Brain microvascular endothelial cell (primary cell): Measurements from ENCODE around the gene HLA-DRB1.

Source experiments
- DNase-seq: peaks from one replicate; pipeline ENCODE4 v3.0.0-alpha.2; 2020
- H3K27ac ChIP-seq: fragments of 250-450 bp; sonication (Bioruptor Pico); 2 replicates; pipeline ENCODE4 v1.5.1; 2020; ENCODE audit warnings: mild to moderate bottlenecking, moderate library complexity
- H3K27me3 ChIP-seq: fragments of 250-450 bp; sonication (Bioruptor Pico); replicated peaks from 2 replicates; pipeline ENCODE4 v1.5.1; 2020; ENCODE audit warnings: mild to moderate bottlenecking
- H3K36me3 ChIP-seq: fragments of 250-450 bp; sonication (Bioruptor Pico); replicated peaks from 2 replicates; pipeline ENCODE4 v1.5.1; 2020; ENCODE audit warnings: mild to moderate bottlenecking
- H3K4me3 ChIP-seq: 2 replicates; pipeline ENCODE4 v1.5.1; 2011; ENCODE audit warnings: low read depth, mild to moderate bottlenecking, control low read depth, low read length, moderate library complexity
- in situ Hi-C: cut with HindIII; loops from 2 replicates; pipeline ENCODE4 v1.10.0; 2017; ENCODE audit warnings: low sequenced_read_pairs, low pct_ligation_motif_present
- TF ChIP-seq, protein P1 (sequence below): IDR thresholded peaks from 2 replicates; pipeline ENCODE4 v1.5.1; 2011; ENCODE audit warnings: low read depth, mild to moderate bottlenecking, moderate library complexity, low read length, control low read depth, inconsistent platforms; ENCODE audit errors: missing control alignments

Gene HLA-DRB1

GRCh38 chr6:32622545-32623401 is 33.1 kb upstream of the HLA-DRB1 start:
- DNase-seq, result no peak
- no peaks in the 10 kb centered on the region for H3K27me3 ChIP-seq
- TF ChIP-seq, protein P1, sequence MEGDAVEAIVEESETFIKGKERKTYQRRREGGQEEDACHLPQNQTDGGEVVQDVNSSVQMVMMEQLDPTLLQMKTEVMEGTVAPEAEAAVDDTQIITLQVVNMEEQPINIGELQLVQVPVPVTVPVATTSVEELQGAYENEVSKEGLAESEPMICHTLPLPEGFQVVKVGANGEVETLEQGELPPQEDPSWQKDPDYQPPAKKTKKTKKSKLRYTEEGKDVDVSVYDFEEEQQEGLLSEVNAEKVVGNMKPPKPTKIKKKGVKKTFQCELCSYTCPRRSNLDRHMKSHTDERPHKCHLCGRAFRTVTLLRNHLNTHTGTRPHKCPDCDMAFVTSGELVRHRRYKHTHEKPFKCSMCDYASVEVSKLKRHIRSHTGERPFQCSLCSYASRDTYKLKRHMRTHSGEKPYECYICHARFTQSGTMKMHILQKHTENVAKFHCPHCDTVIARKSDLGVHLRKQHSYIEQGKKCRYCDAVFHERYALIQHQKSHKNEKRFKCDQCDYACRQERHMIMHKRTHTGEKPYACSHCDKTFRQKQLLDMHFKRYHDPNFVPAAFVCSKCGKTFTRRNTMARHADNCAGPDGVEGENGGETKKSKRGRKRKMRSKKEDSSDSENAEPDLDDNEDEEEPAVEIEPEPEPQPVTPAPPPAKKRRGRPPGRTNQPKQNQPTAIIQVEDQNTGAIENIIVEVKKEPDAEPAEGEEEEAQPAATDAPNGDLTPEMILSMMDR, result peak; percentile 25
- in situ Hi-C loops, result no loop called here
- H3K36me3 ChIP-seq, result no peaks in the 10 kb centered on the region
- no peak overlapping the region for H3K27ac ChIP-seq
- no peak overlapping the region for H3K4me3 ChIP-seq

- Histone ChIP-seq H3K27ac (no peak overlapping the region), H3K36me3 (no peaks in the 10 kb centered on the region), H3K4me3 (no peak overlapping the region), H3K27me3 (no peaks in the 10 kb centered on the region)
- no peak for DNase-seq
- in situ Hi-C loops, result no loop called here
- TF ChIP-seq, protein P1, result no peak
Measured at GRCh38 chr6:32621372-32621771, 31.7 kb upstream of the HLA-DRB1 start.

- TF ChIP-seq, protein P1, result no peak
- Histone ChIP-seq H3K27ac (no peak overlapping the region), H3K27me3 (no peaks in the 10 kb centered on the region), H3K36me3 (no peaks in the 10 kb centered on the region), H3K4me3 (no peak overlapping the region)
- no peak for DNase-seq
- in situ Hi-C loops, result no loop called here
Measured at GRCh38 chr6:32617751-32618150, 28.1 kb upstream of the HLA-DRB1 start.

DNA sequence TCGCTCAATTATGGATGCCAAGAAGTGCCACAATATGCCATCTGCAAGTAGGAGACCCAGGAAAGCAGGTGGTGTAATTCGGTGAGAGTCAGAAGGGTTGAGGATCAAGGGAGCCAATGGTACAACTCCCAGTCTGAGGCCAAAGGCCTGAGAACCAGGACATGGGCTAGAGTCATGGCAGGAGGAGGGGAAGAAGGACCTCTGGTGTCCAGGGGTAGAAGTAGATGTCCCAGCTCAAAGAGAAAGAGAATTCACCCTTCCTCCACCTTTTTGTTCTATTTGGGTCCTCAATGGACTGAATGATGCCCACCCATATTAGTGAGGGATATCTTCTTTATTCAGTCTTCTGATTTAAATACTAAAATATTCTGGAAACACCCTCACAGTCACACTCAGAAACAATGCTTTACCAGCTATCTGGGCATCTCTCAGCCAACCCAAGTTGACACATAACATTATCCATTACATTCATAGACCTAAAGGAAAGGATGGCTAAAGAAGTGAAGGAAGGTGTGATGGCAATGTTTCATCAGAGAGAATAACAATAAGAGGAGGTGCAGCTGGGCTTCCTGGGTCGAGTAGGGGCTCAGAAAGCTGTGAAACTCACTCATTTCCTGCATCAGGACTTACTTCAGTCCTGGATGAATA is 26.4 kb upstream of the HLA-DRB1 start:
- in situ Hi-C loops, result no loop called here
- TF ChIP-seq, protein P1, result no peak
- no peak overlapping the region for H3K4me3 ChIP-seq

GRCh38 chr6:32614366-32615081 is 24.9 kb upstream of the HLA-DRB1 start:
- H3K27me3 ChIP-seq, result no peaks in the 10 kb centered on the region
- no peak for DNase-seq
- H3K36me3 ChIP-seq, result no peaks in the 10 kb centered on the region
- in situ Hi-C loops, result no loop called here
- no peak overlapping the region for H3K4me3 ChIP-seq
- TF ChIP-seq, protein P1, result no peak
- no peak overlapping the region for H3K27ac ChIP-seq

More for the DNA sequence above, 26.4 kb upstream of the HLA-DRB1 start:
- no peaks in the 10 kb centered on the region for H3K27me3 ChIP-seq
- DNase-seq, result no peak
- no peak overlapping the region for H3K27ac ChIP-seq
- H3K36me3 ChIP-seq, result no peaks in the 10 kb centered on the region
